Measurements from ENCODE around the gene APRT.

Gene APRT

GRCh38 chr16:88842308-88842756 lies 30.6 kb upstream of the APRT start:
- TF ChIP-seq CTCF (IDR thresholded peaks at IDR 0.05; ENCODE audit: insufficient read depth, low read depth, low read length, missing control alignments), result no peak
- DNase-seq (ENCODE audit: low read depth), result no peak
- no peak overlapping the region for H3K4me3 ChIP-seq (ENCODE audit: low read length)

- TF ChIP-seq CTCF (IDR thresholded peaks at IDR 0.05; ENCODE audit: insufficient read depth, low read depth, low read length, missing control alignments), result no peak
- H3K4me3 ChIP-seq (ENCODE audit: low read length), result no peak overlapping the region
- DNase-seq (ENCODE audit: low read depth), result no peak
These were observed 30.0 kb upstream of the APRT start for GRCh38 chr16:88841521-88842307.

GRCh38 chr16:88840600-88841215 lies 29.0 kb upstream of the APRT start:
- DNase-seq (ENCODE audit: low read depth), result no peak
- no peak overlapping the region for H3K4me3 ChIP-seq (ENCODE audit: low read length)
- TF ChIP-seq CTCF (IDR thresholded peaks at IDR 0.05; ENCODE audit: insufficient read depth, low read depth, low read length, missing control alignments), result no peak

GRCh38 chr16:88839745-88840599 lies 28.2 kb upstream of the APRT start:
- no peak for TF ChIP-seq CTCF (IDR thresholded peaks at IDR 0.05; ENCODE audit: insufficient read depth, low read depth, low read length, missing control alignments)
- H3K4me3 ChIP-seq (ENCODE audit: low read length), result no peak overlapping the region
- DNase-seq (ENCODE audit: low read depth), result no peak

- no peak overlapping the region for H3K4me3 ChIP-seq (ENCODE audit: low read length)
- no peak for DNase-seq (ENCODE audit: low read depth)
- TF ChIP-seq CTCF (IDR thresholded peaks at IDR 0.05; ENCODE audit: insufficient read depth, low read depth, low read length, missing control alignments), result no peak
These were observed 27.4 kb upstream of the APRT start for GRCh38 chr16:88839026-88839529.

GRCh38 chr16:88838566-88838965 lies 26.8 kb upstream of the APRT start:
- DNase-seq (ENCODE audit: low read depth), result no peak
- TF ChIP-seq CTCF (IDR thresholded peaks at IDR 0.05; ENCODE audit: insufficient read depth, low read depth, low read length, missing control alignments), result no peak
- H3K4me3 ChIP-seq (ENCODE audit: low read length), result no peak overlapping the region

Measured in epithelial cell of esophagus (primary cell).